Stimulated activated CD8-positive, alpha-beta memory T cell treated with anti-CD3 and anti-CD28 coated beads, Interleukin-4, amount 100 ng/mL, for 4 hours (primary cell): ENCODE results near the gene PCDHGA3.
"Not testable (repeated sequence)": the region's sequence is repeated elsewhere in the genome, so short reads cannot be mapped to it uniquely, and the experiment has no call there.

Experiments
- DNase-seq, 2 donors: peaks; one replicate each; pipeline ENCODE4 v3.0.0-alpha.2; 2020; ENCODE audit warnings: low read depth in 2 of 2, low spot score in 1 of 2

Gene PCDHGA3

DNA sequence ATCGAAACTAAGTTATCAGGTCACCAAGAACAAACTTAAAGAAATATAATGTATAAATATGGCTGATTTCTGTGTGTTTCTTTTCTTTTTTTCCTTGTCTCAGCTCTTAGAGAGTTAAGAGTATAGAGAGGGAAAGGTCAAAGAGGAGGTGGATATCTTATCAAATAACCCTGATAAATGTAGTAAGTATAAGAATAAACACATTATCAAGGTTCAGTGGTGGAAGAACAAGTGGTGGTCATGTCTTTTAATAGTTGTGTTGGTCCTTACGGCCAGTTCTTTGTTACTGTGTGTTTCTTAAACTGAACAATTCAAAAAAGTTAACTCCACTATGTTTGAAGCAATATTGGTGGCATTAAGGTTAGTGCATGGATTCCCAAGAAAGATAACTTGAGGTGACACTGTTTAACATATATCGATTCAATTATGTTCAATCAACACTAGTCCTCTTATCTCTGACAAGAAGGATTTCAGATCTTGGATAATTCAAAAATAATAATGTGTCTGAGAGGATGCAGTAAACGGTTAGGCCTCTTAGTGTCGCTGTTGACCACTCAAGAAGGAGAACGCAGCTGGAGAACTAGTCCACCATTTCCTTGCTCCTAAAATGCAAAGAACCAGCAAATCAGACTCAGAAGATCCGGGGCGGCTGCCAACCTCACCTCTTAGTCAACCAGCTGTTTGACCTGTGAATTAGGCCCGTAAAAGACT lies at the start of gene PCDHGA3:
PCDHGA3 (plus strand) TSS at position 588 of the 711 bp plus-strand sequence. CDS start 205 bp downstream, outside the sequence.
- no peak for DNase-seq

DNA sequence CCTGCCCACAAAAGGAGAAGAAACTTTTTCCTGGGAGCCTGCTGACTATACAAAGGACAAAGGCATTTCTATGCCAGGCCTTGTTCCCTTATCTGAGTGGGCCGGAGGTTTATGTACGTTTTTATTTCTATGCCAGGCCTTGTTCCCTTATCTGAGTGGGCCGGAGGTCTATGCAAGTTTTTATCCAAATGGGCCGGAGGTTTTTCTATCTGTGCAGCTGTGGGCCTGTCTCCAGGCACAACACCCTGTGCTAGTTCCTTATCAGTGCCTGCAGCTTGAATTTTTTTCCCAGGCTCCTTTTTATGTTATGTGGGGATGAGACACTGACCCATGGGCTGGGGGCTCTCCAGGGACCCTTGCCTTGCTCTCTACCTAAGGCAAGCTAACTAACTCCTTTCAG lies 45.3 kb upstream of the PCDHGA3 start:
- DNase-seq, result no peak

DNA sequence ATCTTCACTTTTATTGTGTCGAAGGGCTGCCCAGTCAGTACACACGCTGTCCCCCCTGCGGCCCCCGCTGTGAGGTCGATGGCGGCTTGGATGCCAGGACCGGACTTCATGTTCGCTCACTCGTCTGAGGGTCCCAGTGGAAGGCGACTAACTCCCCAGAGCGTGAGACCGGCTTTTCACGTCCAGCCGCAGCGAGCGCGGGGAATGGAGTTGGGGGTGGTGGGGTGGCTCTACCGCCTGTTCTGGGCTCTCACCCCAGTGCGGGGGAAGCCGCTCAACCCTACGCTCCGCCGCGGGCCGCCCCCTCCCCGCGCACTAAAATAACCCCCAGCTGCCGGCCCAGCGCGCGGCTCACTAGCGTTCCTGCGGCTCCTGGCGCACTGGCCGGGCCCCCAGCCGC lies 39.9 kb upstream of the PCDHGA3 start, which contains the start of gene SLC25A2:
SLC25A2 (minus strand) TSS at position 294 of the 400 bp plus-strand sequence; CDS start at position 110, 184 bp downstream.
- no peak for DNase-seq

DNA sequence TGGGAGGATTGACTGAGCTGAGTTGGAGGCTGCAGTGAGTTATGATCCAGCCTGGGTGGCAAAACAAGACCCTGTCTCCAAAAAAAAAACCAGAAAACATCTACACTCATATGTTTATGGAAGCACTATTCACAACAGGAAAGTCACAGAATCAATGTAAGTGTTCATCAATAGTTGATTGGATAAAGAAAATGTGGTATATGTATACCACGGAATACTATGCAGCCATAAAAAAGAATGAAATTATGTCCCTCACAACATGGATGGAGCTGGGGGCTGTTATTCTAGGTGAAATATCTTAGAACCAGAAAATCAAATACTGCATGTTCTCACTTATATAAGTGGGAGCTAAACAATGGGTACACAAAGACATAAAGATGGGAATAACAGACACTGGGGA lies 37.0 kb upstream of the PCDHGA3 start:
- no peak for DNase-seq

DNA sequence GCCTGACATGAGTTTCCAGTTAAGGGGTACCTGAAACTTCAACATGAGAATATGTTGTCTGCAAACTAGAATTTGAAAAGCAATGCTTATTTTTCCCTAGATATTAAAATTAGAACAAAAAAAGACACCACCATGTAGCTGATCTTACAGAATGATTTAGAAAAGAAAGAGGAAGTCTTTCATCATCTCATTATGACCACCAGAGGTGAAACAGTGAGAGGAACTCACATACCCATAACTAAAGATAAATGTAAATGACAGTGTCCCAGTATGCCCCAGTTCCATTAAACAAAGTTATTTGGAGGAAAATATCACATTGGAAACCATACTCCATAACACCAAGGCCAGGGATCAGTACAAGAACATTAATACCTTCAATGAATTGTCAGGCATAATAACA lies 29.9 kb upstream of the PCDHGA3 start:
- DNase-seq, result no peak

DNA sequence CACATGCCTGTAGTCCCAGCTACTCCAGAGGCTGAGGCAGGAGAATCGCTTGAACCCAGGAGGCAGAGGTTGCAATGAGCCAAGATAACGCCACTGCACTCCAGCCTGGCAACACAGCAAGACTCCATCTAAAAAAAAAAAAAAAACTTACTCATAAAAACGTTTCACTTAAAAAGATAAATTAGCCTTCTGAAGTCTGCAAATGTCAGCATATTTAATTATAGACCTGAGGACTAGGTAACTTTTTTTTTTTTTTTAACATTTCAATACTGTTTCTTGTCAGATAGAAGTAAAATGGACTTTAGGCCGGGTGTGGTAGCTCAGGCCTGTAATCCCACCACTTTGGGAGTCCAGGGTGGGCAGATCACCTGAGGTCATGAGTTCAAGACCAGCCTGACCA lies 26.7 kb upstream of the PCDHGA3 start:
- DNase-seq, result not testable (repeated sequence)

DNA sequence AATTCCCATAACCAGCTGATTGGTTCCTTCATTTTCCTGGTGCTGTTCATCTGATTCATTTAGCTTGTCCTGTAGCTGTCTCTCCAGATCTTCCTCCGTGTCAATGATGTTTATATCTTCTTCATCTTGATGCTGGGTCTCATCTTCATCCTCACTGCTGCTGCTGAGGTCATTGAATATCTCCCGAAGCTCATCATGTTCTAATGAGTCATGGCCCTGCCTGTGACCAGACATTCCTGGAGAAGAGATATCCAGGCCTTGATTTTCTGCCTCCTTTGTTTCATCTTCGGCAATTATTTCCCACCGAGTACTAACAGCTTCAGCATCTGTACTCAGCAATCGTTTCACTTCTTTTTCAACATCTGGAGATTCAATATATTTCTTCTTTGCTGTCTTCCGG lies 24.4 kb upstream of the PCDHGA3 start:
- no peak for DNase-seq

DNA sequence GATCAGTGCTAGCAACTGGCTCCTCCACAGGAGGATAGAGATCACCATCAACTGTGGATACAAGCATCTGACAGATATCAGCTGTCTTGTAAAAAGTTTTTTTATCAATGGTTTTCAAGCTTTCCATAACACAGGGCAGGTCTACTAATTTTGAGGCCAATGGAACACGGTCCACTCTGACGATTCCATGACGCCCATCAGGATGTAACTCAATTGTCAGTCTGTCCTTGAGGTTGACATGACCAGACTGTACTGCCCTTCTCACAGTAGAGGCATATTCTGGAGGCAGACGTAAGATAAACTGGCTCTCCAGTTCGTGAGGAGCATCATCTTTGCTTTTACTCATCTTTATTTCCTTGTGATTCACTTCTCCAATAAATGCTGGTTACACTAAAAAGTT lies 23.9 kb upstream of the PCDHGA3 start:
- DNase-seq, result no peak

DNA sequence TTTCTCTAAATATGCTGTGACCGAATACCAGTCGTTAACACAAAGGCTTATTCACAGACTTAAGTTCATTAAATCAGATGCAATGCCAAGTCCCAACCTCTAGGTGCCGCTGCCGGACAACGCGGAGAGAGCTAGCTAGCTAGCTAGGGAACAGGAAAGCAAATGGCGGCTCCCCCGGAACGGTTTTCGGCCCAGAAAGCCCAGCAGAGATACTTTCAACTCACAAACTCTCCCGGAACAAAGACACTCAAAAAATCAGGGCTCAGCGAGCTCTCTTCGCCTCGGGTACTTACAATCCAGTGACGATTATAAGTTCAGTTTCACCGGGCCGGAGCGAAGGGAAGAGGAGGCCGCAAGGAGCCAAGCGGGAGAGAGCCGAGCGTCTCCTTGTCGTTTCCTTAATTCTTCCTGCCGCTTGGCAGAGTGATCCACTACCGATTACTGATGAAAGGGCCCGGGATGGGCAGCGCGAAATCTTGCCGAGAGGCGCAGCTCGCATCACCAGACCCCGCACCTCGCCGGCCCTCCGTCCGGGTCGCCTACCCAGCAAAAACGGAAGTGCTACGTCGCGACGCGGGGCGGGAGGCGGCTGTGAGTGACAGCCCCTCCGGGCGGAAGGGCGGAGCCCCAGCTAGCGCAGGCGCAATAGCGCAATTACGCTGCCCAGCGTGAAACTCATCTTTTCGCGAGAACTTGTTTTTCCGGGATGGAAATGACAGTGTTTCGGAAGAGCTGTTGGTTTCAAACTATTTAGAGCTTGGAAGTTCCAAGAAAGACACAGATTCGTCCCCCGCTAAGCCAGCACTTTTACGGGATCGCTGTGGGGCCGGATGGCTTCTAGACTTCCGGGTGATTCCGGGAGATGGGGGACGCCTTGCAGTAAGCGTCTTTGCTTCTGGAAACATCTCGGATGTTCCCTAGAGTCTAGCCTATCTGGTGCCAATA lies 23.1 kb upstream of the PCDHGA3 start, which contains the start of gene TAF7:
TAF7 (minus strand) TSS at position 560 of the 945 bp plus-strand sequence. CDS start 740 bp downstream, outside the sequence.
- peak; percentile 84 to 86 for DNase-seq

DNA sequence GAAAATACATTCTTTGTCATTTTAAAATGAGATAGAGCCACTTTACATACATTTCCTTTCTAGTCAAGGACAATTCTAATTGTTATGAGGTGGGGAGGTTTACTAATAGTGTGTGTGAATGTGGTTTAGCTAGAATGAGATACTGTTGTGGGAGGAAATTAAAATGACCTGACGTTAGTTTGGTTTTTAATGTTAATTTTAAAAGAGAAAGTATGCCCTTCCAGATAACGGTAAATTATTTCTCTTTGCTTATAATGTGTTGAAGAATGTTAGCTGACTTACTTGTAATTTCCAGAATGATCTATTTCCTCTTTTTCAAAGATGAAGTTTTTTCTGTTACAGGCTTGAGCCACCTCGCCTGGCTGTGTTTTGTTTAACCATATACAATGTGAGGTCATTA lies 21.4 kb upstream of the PCDHGA3 start:
- DNase-seq, result no peak

DNA sequence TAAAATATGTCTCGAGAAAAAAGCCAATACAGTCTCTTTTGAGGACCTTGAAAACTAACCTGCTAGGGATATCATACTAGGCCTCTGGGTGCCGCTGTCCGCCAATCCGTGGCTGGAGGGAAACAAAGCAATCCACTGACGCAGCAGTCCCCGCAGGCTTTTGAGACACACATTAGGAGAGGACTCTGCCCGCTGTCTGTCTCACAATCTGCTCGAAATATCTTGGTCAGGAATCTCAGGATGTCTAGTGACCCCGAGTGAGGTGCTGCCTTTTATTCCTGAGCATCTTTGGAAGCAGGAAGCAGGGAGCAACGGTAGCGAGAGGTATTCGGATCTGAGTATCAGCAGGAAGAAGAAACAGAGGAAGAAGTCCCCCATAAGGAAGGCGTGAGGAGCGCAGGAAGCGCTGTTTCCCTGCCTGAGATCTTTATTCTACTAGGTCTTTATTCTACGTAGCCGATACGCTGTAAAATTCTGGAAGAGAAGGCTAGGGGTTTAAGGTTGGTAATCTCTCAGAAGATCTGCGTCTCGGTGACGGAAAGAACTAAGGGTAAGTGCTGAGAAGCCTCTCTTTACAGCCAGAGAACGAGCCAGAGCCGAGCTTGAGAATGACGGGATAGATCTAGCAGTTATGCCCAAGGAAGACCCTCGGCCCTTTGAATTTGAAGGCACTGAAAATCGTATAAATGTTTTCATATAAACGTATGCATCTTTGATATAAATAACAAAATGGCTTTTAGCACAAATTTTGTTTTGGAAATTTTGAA lies 17.4 kb upstream of the PCDHGA3 start:
- DNase-seq, result peak; percentile 25 to 43

DNA sequence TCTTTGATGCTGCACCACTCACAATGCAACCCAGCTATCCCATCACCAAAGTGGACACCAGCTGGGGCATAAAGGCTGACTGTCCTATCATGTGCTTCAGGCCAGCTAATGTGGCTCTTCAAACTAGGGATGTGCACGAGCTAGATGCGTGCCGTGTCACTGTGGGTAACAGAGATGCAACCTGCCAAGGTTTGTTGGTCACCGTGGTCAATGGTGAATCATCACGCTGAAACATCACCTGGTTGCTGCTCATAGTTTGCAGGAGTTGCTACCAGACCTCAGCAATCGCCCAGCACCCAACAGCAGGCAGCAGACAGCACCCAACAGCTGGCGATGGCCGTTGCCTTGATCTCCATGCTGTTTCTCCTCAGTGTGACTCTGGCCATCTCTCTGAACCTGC lies 15.4 kb upstream of the PCDHGA3 start:
- DNase-seq, result no peak

DNA sequence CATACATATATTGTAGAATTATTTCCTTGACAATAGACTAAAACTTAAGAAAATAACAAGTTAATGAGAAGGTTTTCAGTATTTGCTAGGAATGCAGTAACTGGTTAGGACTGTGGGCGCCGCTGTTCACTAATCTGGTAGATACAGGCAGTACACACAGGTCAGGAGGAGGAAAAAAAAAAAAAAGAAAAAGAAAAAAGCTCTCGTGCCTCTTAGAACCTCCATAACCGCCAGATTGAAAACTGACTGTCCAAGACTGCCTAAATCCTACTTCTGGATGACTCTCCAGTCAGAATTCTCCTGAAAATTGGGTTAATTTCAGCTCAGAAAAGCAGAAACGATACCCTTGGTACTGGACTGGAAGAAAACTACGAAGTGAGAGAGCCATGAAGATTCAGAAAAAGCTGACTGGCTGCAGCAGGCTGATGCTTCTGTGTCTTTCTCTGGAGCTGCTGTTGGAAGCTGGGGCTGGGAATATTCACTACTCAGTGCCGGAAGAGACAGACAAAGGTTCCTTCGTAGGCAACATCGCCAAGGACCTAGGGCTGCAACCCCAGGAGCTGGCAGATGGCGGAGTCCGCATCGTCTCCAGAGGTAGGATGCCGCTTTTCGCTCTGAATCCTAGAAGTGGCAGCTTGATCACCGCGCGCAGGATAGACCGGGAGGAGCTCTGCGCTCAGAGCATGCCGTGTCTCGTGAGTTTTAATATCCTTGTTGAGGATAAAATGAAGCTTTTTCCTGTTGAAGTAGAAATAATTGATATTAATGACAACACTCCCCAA lies 13.1 kb upstream of the PCDHGA3 start, which contains the start of gene PCDHGA1:
PCDHGA1 (plus strand) TSS at position 216 of the 782 bp plus-strand sequence.
- no peak for DNase-seq

DNA sequence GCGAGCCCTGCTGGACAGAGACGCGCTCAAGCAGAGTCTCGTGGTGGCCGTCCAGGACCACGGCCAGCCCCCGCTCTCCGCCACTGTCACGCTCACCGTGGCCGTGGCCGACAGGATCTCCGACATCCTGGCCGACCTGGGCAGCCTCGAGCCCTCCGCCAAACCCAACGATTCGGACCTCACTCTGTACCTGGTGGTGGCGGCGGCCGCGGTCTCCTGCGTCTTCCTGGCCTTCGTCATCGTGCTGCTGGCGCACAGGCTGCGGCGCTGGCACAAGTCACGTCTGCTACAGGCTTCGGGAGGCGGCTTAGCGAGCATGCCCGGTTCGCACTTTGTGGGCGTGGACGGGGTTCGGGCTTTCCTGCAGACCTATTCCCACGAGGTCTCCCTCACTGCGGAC lies 11.1 kb upstream of the PCDHGA3 start:
- DNase-seq, result not testable (repeated sequence)

DNA sequence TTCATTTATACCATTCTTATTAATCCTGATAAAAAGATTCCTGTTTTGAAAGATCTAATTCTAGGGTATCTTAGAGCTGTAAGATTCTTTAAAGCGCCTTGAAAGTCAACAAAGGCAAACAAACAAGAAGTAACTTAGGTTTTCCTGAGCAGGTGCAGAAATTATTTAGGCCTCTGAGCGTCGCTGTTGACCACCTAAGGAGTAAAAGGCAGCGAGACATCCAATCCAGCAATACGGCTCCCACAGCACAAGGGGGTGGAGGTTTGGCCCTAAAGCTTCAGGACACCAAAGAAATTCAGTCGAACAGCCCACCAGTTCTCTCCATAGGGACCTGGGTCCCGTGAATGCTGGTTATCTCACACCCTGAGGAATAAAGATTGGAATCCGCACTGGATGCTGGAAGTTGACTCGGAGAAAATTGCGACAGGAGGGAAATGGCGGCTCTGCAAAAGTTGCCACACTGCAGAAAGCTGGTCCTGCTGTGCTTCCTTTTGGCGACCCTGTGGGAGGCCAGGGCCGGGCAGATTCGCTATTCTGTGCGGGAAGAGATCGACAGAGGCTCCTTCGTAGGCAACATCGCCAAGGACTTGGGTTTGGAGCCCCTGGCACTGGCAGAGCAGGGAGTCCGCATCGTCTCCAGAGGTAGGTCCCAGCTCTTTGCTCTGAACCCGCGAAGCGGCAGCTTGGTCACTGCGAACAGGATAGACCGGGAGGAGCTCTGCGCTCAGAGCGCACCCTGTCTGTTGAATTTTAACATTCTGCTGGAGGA lies 4.9 kb upstream of the PCDHGA3 start, which contains the start of gene PCDHGA2:
PCDHGA2 (plus strand) TSS at position 223 of the 769 bp plus-strand sequence.
- DNase-seq, result no peak

DNA sequence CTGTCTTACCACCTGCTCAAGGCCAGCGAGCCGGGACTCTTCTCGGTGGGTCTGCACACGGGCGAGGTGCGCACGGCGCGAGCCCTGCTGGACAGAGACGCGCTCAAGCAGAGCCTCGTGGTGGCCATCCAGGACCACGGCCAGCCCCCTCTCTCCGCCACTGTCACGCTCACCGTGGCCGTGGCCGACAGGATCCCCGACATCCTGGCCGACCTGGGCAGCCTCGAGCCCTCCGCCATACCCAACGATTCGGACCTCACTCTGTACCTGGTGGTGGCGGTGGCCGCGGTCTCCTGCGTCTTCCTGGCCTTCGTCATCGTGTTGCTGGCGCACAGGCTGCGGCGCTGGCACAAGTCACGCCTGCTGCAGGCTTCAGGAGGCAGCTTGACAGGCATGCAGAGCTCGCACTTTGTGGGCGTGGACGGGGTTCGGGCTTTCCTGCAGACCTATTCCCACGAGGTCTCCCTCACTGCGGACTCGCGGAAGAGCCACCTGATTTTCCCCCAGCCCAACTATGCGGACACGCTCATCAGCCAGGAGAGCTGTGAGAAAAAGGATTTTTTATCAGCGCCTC lies 2.8 kb upstream of the PCDHGA3 start:
- not testable (repeated sequence) for DNase-seq

DNA sequence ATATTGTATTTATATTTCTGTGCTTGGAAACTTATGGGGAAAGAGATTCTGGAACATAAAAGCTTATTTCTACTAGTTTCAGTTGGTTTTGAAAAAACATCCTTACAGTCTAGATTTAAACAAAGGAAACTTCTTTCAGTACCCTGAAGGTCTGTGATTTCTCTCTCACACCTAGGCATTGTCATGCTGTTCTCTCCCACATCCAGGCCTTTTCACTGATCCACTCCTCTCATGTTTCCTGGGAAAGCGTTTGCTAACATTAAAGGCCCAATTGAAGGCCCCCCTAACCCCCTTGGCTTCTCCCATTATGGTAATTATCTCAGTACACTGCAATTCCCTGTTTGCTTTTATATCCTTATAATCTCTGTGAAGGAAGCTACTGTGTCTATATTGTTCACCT lies 856 bp upstream of the PCDHGA3 start:
- no peak for DNase-seq

DNA sequence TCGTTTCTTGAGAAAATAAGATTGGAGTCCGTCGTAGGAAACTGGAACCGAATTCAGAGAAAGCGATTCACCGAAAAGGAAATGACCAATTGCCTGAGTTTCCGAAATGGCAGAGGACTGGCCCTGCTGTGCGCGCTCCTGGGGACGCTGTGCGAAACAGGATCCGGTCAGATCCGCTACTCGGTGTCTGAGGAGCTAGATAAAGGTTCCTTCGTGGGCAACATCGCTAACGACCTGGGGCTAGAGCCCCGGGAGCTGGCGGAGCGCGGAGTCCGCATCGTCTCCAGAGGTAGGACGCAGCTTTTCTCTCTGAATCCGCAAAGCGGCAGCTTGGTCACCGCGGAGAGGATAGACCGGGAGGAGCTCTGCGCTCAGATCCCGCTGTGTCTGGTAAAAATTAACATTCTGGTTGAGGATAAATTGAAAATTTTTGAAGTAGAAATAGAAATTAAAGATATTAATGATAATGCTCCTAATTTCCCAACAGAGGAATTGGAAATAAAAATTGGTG lies 379 bp downstream of the PCDHGA3 start:
- no peak for DNase-seq

DNA sequence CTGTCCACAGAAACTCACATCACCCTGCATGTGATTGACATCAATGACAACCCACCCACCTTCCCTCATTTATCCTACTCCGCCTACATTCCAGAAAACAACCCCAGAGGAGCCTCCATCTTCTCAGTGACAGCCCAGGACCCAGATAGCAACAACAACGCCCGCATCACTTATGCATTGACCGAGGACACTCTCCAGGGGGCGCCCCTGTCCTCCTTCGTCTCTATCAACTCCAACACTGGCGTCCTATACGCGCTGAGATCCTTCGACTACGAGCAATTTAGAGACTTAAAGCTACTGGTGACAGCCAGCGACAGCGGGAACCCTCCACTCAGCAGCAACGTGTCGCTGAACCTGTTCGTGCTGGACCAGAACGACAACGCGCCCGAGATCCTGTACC lies 1.7 kb downstream of the PCDHGA3 start:
- no peak for DNase-seq
